ENCODE results near the gene EEF1E1.

DNA sequence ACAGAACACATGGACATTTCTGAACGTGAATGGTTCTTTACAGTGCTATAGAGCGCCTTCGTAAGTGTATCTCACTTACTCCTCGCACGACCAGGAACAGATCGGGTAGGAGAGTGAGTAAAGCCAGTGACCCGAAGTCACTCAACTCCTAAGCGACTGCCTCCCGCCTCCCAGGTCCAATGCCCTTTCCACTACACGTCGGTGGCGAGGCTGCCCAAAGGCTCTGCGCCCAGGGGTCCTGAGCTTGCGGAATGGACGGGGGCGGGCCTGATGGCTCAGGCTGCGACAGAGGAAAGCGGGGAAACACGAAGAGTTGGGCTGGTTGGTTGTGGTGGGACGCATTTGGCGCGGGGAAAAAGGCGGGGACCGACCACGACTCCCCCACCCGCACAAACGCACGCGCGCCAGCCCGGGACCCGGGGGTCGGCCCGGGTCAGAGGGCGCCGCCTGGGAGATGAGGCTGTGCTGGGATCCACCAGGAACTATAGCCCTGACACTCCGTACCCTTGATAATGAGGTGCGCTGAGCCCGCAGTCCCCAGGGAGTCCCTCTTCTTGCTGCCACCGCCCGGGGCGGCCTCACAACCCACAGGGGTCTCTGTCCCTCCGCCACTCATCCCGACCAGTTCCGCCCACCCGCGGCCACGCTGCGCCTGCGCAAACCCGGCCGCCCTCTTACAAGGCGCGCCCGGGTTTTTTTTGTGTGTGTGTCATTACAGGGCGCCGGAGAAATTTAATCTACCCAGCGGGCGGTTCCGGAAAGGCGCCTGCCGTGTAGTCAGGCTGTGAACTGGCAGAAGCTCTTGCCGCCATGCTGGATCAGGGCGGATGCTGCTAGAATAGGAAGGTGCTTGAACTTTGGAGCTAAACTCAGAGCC, 38.3 kb downstream of the EEF1E1 start, which contains the start of gene BLOC1S5:
- TF ChIP-seq EZH2 (IDR thresholded peaks at IDR 0.05; ENCODE audit: insufficient read depth, poor library complexity, severe bottlenecking): no peak
- no peak for TF ChIP-seq EZH2phosphoT487 (IDR thresholded peaks at IDR 0.05; ENCODE audit: insufficient read depth, low read depth)

All from GM23248 (cell line).